NCI-H748 treated with DMSO at 0.1 percent for 48 hours (cell line): ENCODE measurements around the gene TRIB2.
"Not testable (repeated sequence)": the region's sequence is repeated elsewhere in the genome, so short reads cannot be mapped to it uniquely, and the experiment has no call there.

Experiments used
- DNase-seq: peaks from one replicate; lab custom pipeline; 2025; lab: John Stamatoyannopoulos, UW

TRIB2 gene

DNA sequence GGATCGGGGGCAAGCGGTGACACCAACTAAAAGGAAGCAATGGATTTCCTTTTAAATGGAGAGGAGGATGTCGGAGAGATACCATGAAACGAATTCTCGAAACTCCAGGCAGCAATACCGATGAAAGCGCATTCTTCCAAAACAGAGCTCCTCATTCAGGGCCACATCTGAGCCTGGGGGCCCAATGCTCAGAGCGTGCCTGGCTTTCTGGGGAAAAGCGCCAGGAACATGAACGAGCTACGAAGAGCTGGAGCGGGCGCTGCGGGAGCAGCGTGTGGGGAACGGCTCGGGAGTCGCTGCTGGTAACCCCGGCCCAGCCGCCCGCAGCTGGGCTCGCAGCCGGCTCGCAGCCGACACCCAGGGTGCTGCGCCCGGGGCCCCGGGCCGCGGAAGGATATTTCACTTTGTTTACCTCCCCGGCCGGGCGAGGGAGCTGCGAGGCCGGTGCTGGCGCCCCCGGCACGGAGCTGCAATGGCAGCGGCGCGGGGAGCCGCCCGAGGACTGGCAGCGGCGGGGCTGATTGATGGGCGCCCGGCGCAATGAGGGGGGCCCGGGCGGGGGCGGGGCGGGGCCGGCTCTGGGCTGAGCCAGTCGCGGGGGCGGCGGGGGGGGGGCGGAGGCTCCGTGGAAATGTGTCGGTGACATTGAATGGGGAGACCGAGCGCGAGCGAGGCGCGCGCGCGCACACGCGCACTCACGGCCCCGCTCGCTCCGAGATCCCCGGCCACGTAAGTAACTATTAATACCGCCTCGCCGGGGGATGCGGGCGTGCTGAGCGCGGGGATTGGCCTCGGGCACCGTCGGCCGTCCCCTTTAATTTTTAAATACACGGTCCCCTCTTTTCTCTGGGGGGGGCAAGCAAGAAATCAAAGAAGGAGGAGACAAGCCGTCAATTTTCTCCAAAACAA is at the start of gene TRIB2:
TRIB2 (plus strand) TSS at position 655 of the 909 bp plus-strand sequence. CDS start 1,372 bp downstream, outside the sequence.
- DNase-seq, result peak; percentile 72

DNA sequence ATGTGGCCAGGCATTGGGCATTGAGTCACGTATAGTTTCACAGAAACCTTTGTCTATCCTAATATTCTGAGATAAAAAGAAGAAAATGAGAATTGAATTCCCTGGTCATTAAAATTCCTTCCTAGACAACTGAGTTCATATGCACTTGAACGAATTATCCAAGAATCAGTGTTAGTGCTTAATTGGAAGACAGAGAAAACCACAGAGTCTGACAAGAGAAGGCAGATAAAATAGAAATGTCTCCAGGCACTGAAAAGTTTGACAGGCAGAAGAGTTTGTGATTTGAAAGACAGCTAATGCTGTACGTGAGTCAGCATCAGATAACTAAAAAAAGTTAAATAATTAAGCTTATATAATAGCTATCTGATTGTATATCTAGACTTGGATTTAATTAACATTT is 47.7 kb upstream of the TRIB2 start:
- no peak for DNase-seq

DNA sequence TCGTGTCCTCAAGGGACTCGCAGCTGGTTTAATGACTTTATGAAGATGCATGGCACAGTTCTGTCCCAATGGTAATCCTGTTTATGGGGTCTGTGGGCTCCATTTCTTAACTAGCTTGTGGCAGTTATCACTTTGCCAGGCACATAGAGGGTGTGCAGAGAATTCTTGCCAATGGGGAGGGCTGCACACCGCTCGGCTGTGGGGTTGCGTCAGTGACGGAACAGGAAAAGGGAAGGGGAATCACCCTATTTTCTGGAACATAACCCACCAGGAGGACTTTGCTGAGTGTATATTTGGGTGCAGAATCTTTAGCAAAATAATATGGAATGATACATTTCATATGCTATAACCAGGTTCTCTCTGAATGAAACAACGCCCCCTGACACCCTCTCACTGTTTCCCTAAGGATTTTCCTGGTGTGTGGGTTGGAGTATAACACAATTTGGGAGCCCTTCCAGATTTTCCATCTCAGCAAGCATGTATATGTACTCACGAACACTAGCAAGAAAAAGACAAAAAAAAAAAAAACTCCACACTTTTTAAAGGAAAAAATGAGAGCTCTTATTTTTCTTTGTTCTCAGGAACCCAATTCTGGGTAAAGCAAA is 43.9 kb upstream of the TRIB2 start:
- no peak for DNase-seq

DNA sequence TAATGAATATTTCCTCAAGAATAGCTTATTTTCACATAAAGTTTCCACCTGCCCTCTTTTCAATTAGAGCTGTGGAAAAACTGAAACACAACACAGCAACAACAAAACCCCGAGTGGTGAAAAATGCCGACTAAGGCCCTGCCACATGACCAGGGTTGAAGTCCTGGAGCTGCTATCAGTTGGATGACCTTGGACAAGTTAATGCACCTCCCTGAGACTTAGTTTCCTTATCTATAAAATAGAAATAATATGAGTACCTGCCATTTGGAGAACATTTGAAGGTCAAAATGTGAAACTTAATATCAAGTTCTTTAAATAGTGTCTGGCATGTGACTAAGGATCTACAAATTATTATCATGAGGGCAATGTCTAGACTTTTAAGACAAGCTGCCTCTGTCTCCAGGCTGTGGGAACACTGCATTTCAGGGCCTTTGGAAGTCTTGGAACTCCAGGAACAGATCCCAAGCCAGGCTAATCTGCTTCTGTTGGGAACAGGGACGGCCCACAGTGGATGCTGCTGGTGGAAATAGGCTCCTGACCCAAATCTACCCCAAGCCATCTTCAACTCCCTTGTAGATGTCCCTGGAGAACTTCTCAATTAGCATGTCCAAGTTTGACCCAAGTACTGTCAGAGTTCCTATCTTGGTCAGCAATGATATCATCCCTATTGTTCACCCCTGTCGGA is 42.0 kb upstream of the TRIB2 start:
- DNase-seq, result no peak

DNA sequence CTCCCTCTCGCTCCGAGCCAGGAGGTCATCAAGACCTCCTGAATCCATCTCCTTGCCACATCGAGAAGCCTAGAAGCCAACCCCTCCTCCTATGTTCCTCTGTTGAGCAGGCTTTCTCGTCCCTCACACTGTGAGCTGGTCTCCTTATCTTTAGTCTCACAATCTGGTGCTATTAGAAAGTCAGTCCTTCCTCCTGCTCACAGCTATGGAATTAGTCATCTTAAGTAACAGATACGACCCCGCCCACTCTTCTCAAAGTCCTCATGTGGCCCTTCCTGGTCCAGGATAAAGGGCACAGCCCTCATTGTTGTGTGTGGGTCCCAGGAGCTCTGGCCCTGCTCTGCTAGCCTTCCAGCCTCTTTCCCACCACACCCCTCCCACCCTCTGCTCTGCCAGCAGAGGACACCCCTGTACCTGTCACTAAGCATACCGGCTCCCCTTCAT is 41.4 kb upstream of the TRIB2 start:
- DNase-seq, result no peak

DNA sequence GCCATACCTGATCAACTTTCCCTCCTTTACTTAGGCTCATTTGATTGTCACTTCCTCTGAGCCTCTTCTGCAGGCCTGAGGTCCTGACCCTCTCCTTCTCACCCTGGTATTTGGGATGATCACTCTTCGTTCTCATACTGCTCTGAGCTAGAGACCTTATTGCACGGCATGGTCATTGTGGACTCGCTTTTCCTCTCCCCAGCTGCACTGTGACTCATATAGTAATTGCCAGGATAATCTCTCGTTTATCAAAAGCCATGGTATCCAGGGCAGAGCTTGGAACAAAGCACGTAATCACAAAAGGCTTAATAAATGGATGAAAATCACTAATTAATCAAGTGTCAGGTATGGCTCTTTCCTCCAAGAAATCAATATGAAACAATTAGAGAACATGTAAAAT is 40.9 kb upstream of the TRIB2 start:
- no peak for DNase-seq

DNA sequence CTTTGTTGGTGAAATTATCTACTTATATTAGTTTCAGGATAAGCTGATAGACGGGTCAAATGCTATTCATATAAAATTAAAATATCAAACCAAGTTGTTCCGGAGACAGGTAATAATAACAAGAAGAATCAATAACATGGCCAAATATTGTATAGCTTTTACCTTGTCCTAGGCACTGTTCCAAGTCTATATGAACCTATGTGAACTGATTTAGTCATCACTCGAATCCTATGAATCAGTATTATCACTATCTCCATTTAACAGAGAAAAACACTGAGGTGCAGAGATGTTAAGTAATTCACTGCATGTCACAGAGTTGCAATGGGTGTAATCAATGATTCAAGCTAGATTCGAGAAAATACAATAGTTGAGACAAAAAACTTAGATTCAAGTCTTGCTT is 40.0 kb upstream of the TRIB2 start:
- DNase-seq, result no peak

DNA sequence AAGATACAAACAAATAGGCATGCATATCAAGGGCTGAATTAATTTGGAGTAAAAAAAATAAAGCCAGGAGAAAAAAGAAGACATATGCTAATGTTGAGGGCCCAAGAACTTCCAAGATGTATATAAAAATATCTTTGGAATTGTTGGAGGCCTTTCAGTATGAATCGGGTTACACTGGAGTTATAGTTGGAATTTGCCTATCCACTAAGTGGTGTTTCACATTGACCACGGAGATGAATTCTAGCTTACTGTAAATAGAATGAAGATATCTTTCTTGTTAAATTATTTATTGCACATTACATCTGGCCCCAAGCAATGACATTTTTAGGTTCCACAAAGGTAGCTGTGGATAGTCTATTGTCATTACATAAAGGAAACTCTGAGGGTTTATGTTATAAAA is 38.5 kb upstream of the TRIB2 start:
- no peak for DNase-seq

DNA sequence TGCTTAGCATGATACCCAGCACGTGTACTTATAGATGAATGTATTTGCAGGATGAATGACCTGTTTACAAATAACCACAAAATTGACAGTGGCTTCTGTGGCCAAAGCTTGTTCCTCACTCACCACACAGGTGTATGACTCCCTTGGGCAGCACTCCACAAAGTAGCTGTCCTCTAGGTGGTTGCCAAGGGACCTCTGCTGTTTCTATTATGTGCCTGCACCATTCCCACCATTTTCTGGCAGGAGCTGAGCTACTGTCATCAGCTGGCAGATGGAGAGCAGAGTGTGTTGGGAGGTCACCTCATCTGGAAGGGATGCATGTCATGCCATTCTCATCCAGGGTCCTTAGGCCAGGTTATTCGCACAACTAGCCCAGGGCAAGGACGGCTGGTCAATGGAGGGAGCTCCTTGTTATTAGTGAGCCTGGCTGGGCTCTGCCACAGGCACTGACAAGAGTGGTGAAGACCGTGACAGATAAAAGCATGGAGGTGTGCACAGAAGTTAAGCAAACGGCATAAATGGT is 37.1 kb upstream of the TRIB2 start:
- no peak for DNase-seq

DNA sequence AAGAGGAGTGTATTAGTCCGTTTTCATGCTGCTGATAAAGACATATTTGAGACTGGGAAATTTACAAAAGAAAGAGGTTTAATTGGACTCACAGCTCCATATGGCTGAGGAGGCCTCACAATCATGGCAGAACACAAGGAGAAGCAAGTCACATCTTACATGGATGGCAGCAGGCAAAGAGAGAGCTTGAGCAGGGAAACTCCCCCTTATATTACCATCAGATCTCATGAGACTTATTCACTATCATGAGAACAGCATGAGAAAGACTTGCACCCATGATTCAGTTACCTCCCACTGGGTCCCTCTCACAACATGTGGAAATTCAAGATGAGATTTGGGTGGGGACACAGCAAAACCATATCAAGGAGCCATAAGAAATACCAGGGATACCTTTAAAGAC is 36.6 kb upstream of the TRIB2 start:
- not testable (repeated sequence) for DNase-seq

DNA sequence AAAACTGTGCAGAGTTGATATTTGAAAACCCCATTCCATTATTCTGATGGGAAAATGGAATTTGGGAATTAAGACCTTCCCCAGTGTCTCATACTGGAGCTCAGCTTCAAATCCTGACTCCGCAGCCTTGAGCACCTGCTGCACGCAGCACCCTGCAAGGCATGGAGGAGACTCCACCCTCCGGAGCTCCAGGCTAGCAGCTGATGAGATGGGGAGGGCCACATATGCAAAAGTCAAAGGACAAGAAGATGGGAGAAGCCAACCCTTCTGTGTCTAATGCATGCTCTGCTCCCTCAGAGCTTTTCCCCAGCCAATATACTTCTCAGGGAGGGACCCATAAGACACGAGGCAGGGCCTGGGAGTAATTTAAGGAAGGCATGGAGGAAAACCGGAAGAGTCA is 34.7 kb upstream of the TRIB2 start:
- DNase-seq, result no peak

DNA sequence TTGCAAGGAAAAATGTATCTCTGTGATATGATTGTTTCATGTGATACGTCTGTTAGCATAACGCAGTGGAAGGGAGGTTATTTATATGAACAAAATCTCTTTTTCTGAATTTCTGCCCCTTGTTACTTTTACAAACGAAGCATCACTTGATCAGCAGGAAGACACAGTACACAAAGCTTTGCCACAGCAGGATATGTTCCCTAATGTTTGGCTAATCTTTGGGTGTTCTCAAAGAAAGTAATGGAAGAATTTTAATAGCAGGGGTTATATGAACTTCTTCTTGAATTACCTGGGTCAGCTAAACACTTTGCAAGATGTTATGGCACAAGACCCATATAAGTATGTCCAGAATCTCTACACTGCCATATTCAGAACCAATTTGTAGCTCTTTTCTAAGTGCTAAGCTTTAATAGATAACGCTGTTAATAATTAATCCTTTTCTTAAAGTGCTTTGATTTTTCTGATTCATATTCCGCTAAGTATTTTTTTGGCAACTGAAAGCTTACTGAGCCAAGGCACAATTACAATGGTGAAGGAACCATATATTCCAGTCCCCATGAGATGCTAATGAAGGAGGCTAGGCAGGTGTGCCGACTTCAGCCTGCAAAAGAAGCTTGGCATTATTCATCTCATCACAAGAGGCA is 33.2 kb upstream of the TRIB2 start:
- DNase-seq, result no peak

DNA sequence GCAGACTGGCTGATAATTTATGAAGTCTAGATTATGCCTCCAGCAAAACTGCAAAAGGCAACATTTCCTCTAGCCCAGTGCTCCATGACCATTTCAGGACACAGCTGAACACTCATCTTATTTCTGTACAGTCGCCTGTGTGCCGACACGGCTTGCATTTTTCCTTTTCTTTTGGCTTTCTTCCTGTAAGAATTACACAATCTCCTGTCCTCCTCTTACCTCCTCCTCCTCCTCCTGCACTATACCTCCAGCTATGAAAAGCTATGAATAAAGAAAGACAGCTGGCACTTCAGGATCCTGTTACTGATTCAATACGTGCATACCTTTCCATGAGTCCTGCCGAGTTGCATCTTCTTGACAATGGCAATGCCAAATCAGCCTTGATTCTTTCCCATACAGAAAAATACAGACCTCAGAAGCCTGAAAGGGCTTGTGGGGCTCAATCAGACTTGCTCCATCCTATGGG is 32.2 kb upstream of the TRIB2 start:
- no peak for DNase-seq

DNA sequence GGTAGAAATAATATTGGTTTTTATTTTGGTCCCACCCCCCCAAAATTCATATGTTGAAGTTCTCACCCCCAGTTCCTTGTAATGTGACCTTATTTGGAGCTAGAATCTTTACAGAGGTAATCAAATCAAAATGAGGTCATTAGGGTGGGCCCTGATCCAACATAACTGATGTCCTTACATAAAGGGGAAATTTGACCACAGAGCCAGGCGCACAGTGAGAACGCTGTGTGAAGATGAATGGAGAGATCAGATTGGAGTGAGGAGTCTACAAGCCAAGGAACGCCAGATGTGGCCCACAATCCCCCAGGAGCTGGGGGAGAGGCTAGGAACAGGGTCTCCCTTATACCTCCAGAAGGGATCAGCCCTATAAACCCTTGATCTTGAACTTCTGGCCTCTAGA is 31.6 kb upstream of the TRIB2 start:
- no peak for DNase-seq

DNA sequence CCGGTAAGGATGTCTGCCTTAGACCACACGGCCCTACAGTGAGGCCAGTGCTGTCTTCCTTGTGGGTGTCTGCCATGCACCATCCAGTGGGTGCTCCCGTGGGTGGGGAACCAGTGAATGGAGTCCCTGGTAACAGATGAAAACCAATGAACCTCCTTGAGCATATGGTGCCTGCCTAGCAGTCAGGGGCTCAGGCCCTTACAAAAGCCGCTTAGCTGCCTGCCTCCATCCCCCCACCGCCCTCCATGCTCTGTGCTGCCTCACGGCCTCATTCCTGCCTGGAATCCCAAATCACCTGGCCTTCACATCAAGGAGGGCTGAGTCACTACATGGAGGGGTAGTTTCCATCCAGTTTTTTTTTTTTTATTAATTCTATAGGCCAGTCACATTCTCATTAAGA is 30.8 kb upstream of the TRIB2 start:
- DNase-seq, result no peak

DNA sequence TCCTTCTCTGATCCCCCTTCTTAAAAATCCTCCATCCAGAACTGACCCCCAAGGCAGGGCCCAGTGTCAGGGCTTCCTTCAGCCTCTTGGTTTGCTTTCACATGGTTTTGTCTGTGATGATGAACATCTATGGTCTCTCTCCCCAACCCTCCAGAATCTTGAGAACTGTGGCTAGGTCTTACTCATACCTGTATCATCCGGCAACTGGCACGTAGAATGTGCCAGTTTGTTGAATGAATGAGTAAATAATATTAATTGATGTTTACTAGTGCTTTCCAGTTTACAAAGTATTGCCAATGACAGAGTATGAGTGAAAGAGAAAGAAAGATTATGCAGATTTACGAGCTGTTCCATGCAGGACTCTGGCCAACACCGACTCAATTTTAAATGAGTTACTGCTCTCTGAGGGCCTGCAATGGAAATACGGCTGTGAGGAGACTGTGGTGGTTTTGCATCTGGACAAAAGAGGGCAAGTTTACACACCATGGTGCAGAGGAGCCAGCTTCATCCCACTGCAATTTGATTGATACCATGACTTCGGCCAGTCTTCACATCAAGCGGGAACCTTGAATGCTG is 29.9 kb upstream of the TRIB2 start:
- no peak for DNase-seq

DNA sequence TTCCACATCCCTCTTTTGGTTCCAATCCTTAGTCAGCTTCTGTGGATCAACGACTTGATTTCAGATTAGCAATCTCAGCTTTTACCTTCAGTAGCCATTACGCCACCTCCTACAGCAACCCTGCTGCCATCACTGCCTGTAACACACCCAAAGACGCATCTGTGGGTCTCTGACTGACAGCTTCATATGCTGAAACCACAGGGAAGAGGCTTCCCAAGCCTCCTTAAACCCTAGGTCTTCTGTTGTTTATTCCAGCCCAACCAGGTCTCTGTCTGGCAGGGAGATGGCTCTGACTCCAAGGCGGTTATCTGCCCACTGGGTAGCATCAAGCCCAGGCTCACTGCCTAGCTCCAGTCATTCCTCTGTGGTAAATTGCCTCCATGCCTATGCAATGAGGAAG is 28.6 kb upstream of the TRIB2 start:
- no peak for DNase-seq

DNA sequence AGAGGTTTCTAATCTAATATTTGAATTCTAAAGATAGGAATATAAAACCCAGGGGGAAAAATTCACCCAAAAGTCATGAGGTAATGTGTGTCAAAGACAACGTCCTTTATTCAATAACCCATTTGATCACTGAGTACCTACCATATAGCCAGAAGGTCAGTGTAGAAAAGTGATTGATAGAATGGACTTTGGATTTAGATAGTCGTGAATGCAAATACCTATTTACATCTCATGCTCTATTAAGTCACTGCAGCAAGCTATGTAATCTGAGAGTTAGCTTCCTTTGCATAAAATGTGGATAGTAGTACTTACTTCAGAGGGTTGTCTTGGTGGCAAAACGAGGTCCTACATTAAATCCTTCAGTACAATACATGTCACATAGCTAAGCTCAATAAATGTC is 27.8 kb upstream of the TRIB2 start:
- DNase-seq, result no peak

DNA sequence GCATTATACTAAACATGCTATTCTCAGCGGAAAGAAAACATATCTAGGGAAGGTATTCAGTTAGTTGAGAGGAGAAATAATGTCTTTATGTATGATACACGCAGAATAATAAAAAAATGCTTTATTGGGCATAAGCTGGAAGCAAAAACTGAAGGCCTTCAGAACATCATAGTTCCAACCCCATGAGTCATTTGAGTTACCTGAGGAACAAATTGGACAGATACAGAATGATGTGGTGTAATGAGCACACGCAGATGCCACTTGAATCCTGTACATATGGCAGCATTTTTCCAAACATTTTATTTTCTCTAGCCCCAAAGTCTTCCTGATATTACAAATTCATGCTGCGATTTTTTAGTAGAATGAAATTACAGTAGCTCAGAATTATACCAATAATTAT is 23.2 kb upstream of the TRIB2 start:
- no peak for DNase-seq

DNA sequence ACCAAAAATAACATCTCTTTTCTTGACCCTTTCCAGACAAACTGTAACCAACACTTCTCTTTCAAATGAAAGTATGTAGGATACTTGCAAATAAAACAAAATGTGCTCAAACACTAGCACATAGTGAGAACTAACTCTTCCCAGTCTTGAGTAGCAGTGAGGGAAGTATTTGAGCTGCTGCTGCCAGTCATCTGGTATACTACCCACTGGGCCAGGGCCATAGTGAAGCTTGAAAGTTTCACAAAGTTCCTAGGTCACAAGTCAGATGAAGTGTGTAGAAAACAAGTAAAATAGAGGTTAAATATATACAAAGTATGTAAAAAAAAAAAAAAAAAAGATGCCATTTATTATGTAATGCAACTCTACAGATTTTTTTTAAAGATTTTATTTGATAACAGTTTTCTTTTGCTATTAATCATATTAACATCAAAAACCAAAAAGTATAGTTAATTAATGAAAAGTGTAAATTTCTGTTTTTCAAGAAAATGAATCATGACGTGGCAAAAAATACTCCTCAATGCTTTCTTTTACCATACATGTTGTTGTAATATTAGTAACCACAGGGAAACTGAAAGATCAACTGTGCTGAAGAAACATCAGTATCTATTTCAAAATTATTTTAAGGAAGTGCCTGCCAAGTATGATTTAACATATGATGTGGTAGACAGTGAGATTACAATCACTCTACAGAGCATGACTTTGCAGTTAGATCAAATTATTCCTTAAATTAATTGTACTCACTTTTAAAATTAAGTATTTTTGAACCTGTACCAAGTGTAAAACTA is 21.6 kb upstream of the TRIB2 start:
- DNase-seq, result no peak

DNA sequence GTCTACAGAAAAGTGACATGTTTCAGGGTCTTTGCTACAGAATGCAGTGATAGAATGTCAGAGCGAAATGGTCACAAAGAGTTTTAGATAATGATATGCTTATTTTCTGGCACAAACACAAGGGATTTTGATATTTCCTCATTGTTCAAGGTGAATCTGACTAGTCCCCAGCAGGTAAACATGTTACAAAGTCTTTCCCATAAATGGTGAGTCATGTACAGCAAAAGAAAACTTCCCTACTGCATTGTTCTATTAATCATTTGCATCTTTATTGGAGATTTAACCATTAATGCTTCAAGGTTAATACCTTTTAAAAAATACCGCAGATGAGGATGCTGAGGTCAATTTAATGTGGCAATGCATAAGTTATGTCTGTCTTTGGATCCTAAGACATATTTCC is 19.1 kb upstream of the TRIB2 start:
- DNase-seq, result no peak
